ENCODE measurements around the gene INPP5B. TPM values are rescaled to one million over a fixed set of nuclear protein-coding genes. Genes with fewer than 3 reads are reported as not detected.

INPP5B gene
- total and polyA plus RNA-seq, 2 experiments from 2014 or later: 6.9 to 29.1 TPM

DNA sequence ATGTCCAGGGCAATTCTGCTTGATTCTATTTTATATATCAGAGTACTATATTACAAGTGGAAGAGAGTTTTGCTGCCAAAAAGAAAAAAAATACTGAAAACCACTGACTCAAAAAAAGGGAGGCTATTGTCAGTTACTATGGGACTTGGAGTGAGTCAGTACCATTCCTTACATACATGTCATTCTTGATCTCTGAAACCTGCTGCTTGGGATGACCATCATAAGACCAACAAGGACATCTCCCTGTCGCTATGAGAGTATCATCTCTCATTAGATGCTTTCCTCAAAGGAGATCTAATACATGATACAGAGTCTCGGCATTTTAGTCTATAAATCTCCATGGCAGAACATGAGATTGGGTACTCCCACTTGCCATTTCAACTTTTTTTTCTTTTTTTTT, 11.8 kb upstream of the INPP5B start:
- Histone ChIP-seq H2AFZ (no peak overlapping the region), H4K20me1 (replicated peaks; ENCODE audit: insufficient read depth) (0 out of 2 replicates have a peak, but pooled peaks cover 2% of the 10 kb centered on the region), H3F3A (replicated peaks; ENCODE audit: low read depth) (no peaks in the 10 kb centered on the region), H3K4me3 (no peak overlapping the region), H3K79me2 (replicated peaks; ENCODE audit: insufficient read depth) (no peaks in the 10 kb centered on the region), H3K4me2 (no peak overlapping the region), H3K27me3 (ENCODE audit: insufficient read depth) (no peaks in the 10 kb centered on the region), H3K27ac (ENCODE audit: low read depth) (no peak overlapping the region), H3K9me2 (ENCODE audit: insufficient read depth) (no peaks in the 10 kb centered on the region), H3K36me3 (ENCODE audit: insufficient read depth) (peaks cover 27% of the 10 kb centered on the region), H3K4me1 (ENCODE audit: insufficient read depth) (no peaks in the 10 kb centered on the region)
- no peak overlapping the region for H3K27ac Mint-ChIP-seq
- no peak overlapping the region for H3K4me3 Mint-ChIP-seq
- H3K4me1 Mint-ChIP-seq: no peaks in the 10 kb centered on the region; the same call in 2 of the 3 replicates
- H3K27me3 Mint-ChIP-seq (ENCODE audit: insufficient read depth, low read depth, poor library complexity): peaks cover 7% of the 10 kb centered on the region
- TF ChIP-seq, protein P1, sequence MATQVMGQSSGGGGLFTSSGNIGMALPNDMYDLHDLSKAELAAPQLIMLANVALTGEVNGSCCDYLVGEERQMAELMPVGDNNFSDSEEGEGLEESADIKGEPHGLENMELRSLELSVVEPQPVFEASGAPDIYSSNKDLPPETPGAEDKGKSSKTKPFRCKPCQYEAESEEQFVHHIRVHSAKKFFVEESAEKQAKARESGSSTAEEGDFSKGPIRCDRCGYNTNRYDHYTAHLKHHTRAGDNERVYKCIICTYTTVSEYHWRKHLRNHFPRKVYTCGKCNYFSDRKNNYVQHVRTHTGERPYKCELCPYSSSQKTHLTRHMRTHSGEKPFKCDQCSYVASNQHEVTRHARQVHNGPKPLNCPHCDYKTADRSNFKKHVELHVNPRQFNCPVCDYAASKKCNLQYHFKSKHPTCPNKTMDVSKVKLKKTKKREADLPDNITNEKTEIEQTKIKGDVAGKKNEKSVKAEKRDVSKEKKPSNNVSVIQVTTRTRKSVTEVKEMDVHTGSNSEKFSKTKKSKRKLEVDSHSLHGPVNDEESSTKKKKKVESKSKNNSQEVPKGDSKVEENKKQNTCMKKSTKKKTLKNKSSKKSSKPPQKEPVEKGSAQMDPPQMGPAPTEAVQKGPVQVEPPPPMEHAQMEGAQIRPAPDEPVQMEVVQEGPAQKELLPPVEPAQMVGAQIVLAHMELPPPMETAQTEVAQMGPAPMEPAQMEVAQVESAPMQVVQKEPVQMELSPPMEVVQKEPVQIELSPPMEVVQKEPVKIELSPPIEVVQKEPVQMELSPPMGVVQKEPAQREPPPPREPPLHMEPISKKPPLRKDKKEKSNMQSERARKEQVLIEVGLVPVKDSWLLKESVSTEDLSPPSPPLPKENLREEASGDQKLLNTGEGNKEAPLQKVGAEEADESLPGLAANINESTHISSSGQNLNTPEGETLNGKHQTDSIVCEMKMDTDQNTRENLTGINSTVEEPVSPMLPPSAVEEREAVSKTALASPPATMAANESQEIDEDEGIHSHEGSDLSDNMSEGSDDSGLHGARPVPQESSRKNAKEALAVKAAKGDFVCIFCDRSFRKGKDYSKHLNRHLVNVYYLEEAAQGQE (IDR thresholded peaks at IDR 0.05; ENCODE audit: unreplicated experiment): no peak
- no peak for TF ChIP-seq STAT1 (IDR thresholded peaks at IDR 0.05; ENCODE audit: unreplicated experiment)
- TF ChIP-seq, protein P2, sequence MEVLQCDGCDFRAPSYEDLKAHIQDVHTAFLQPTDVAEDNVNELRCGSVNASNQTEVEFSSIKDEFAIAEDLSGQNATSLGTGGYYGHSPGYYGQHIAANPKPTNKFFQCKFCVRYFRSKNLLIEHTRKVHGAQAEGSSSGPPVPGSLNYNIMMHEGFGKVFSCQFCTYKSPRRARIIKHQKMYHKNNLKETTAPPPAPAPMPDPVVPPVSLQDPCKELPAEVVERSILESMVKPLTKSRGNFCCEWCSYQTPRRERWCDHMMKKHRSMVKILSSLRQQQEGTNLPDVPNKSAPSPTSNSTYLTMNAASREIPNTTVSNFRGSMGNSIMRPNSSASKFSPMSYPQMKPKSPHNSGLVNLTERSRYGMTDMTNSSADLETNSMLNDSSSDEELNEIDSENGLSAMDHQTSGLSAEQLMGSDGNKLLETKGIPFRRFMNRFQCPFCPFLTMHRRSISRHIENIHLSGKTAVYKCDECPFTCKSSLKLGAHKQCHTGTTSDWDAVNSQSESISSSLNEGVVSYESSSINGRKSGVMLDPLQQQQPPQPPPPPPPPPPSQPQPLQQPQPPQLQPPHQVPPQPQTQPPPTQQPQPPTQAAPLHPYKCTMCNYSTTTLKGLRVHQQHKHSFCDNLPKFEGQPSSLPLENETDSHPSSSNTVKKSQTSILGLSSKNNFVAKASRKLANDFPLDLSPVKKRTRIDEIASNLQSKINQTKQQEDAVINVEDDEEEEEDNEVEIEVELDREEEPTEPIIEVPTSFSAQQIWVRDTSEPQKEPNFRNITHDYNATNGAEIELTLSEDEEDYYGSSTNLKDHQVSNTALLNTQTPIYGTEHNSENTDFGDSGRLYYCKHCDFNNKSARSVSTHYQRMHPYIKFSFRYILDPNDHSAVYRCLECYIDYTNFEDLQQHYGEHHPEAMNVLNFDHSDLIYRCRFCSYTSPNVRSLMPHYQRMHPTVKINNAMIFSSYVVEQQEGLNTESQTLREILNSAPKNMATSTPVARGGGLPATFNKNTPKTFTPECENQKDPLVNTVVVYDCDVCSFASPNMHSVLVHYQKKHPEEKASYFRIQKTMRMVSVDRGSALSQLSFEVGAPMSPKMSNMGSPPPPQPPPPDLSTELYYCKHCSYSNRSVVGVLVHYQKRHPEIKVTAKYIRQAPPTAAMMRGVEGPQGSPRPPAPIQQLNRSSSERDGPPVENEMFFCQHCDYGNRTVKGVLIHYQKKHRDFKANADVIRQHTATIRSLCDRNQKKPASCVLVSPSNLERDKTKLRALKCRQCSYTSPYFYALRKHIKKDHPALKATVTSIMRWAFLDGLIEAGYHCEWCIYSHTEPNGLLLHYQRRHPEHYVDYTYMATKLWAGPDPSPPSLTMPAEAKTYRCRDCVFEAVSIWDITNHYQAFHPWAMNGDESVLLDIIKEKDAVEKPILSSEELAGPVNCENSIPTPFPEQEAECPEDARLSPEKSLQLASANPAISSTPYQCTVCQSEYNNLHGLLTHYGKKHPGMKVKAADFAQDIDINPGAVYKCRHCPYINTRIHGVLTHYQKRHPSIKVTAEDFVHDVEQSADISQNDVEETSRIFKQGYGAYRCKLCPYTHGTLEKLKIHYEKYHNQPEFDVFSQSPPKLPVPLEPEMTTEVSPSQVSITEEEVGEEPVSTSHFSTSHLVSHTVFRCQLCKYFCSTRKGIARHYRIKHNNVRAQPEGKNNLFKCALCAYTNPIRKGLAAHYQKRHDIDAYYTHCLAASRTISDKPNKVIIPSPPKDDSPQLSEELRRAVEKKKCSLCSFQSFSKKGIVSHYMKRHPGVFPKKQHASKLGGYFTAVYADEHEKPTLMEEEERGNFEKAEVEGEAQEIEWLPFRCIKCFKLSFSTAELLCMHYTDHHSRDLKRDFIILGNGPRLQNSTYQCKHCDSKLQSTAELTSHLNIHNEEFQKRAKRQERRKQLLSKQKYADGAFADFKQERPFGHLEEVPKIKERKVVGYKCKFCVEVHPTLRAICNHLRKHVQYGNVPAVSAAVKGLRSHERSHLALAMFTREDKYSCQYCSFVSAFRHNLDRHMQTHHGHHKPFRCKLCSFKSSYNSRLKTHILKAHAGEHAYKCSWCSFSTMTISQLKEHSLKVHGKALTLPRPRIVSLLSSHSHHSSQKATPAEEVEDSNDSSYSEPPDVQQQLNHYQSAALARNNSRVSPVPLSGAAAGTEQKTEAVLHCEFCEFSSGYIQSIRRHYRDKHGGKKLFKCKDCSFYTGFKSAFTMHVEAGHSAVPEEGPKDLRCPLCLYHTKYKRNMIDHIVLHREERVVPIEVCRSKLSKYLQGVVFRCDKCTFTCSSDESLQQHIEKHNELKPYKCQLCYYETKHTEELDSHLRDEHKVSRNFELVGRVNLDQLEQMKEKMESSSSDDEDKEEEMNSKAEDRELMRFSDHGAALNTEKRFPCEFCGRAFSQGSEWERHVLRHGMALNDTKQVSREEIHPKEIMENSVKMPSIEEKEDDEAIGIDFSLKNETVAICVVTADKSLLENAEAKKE (CRISPR knock-in tag; IDR thresholded peaks at IDR 0.05): no peak
- TF ChIP-seq, protein P3, sequence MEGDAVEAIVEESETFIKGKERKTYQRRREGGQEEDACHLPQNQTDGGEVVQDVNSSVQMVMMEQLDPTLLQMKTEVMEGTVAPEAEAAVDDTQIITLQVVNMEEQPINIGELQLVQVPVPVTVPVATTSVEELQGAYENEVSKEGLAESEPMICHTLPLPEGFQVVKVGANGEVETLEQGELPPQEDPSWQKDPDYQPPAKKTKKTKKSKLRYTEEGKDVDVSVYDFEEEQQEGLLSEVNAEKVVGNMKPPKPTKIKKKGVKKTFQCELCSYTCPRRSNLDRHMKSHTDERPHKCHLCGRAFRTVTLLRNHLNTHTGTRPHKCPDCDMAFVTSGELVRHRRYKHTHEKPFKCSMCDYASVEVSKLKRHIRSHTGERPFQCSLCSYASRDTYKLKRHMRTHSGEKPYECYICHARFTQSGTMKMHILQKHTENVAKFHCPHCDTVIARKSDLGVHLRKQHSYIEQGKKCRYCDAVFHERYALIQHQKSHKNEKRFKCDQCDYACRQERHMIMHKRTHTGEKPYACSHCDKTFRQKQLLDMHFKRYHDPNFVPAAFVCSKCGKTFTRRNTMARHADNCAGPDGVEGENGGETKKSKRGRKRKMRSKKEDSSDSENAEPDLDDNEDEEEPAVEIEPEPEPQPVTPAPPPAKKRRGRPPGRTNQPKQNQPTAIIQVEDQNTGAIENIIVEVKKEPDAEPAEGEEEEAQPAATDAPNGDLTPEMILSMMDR (conservative IDR thresholded peaks at IDR 0.05; ENCODE audit: low read depth in 2 of 2): no peak
- no peak for TF ChIP-seq JUNB (IDR thresholded peaks at IDR 0.05; ENCODE audit: unreplicated experiment)
- TF ChIP-seq CREB1 (CRISPR knock-in tag; IDR thresholded peaks at IDR 0.05; ENCODE audit: low read depth): no peak
- no peak for TF ChIP-seq ZNF331 (CRISPR knock-in tag; IDR thresholded peaks at IDR 0.05; ENCODE audit: low read depth)
- no peak for TF ChIP-seq NANOG (IDR thresholded peaks at IDR 0.05; ENCODE audit: borderline replicate concordance)
- TF ChIP-seq ZNF114 (CRISPR knock-in tag; IDR thresholded peaks at IDR 0.05): no peak
- no peak for TF ChIP-seq EZH2phosphoT487 (IDR thresholded peaks at IDR 0.05; ENCODE audit: unreplicated experiment)
- TF ChIP-seq, protein P4, sequence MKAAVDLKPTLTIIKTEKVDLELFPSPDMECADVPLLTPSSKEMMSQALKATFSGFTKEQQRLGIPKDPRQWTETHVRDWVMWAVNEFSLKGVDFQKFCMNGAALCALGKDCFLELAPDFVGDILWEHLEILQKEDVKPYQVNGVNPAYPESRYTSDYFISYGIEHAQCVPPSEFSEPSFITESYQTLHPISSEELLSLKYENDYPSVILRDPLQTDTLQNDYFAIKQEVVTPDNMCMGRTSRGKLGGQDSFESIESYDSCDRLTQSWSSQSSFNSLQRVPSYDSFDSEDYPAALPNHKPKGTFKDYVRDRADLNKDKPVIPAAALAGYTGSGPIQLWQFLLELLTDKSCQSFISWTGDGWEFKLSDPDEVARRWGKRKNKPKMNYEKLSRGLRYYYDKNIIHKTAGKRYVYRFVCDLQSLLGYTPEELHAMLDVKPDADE (IDR thresholded peaks at IDR 0.05): no peak
- no peak for TF ChIP-seq EZH2 (IDR thresholded peaks at IDR 0.05; ENCODE audit: low read depth, unreplicated experiment)
- no peak for TF ChIP-seq POLR2AphosphoS5 (IDR thresholded peaks at IDR 0.05; ENCODE audit: low read depth)
- ATAC-seq: no peak
- DNase-seq (ENCODE audit: low spot score): no peak
- H3K9me3 Mint-ChIP-seq: no peaks in the 10 kb centered on the region
- H3K36me3 Mint-ChIP-seq (ENCODE audit: low read depth): peaks cover 59% of the 10 kb centered on the region
